HG03442 (cell line): ENCODE results near the gene GADL1.

Experiments
- ATAC-seq: cut with Tn5 transposase; IDR thresholded peaks from one replicate; pipeline ENCODE4 v1.9.1; 2021; ENCODE audit warnings: mild to moderate bottlenecking, moderate library complexity; ENCODE audit not compliant: unreplicated experiment

GADL1 gene

DNA sequence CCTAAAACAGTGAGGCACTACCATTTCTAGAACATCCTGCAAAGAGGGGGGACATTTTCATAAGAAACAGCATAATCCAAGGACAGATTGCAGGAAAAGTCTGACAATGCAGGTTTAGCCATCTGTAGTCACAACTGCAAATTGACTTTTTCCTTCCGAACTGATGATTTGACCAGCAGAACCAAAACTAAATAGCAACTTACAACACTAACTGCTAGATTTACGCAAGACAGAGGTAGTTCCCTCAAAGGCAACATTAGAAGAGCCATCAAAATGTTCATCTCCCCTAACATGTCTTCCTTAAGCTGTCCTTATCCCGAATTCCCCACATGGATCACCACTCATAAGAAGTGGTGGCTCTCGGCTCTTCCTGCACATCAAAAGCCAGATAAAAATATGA, 129.6 kb downstream of the GADL1 start:
- no peak for ATAC-seq

DNA sequence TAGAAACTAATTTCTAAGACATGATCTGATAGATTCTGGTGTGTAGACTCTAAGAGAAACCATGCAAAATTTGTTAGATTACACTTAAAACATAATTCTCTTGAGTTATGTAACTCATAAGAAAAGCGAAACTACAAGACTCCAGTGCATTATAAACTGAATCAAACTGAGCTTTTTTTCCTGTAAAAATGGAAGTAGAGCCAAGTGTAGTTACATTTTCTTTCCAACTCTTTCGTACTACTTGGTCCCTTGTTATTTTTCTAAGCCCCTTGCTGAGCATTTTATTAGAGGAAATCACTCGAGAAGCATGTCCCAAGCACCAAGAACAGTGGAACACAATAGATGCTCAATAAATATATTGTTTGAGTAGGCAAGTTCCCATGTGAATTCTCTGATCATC, 130.2 kb downstream of the GADL1 start:
- ATAC-seq, result no peak

GRCh38 chr3:30761374-30761773, 133.1 kb downstream of the GADL1 start:
- ATAC-seq, result no peak

- ATAC-seq, result no peak
Measured at GRCh38 chr3:30760737-30761136, 133.7 kb downstream of the GADL1 start.

DNA sequence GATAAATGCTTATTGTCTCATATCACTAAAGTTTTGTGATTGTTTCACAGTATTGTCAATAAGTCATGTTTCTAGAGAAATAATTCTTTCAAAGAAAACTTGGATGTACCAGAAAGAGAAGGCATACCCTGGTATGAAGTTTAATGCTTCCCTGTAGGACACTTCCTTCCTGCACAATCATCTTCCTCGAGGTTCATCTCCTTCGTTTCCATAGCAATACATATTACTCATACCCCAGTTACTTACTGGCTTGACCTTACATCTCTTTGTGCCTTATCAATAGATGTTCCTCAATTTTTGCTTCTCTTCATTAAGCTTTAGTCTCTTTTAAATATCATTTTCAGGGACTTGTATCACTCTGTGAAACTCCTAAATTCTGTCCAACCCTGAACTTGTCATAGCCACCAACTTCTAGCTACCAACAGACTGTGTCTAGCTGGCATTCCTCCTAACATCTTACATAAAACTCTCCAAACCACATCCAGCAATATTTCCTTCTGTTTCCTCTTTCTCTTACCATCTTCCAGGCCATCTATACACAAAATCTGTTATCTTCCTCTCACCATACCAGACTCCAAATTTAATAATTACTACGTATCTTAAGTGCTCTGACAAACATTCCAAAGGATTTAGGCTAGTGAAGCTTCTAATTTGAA, 134.3 kb downstream of the GADL1 start:
- ATAC-seq, result no peak

- ATAC-seq, result no peak
Measured at GRCh38 chr3:30756218-30756617, 138.2 kb downstream of the GADL1 start.

- ATAC-seq, result no peak
Measured at GRCh38 chr3:30754426-30754825, 140.0 kb downstream of the GADL1 start.

- ATAC-seq, result no peak
Measured at GRCh38 chr3:30753766-30754165, 140.7 kb downstream of the GADL1 start.

DNA sequence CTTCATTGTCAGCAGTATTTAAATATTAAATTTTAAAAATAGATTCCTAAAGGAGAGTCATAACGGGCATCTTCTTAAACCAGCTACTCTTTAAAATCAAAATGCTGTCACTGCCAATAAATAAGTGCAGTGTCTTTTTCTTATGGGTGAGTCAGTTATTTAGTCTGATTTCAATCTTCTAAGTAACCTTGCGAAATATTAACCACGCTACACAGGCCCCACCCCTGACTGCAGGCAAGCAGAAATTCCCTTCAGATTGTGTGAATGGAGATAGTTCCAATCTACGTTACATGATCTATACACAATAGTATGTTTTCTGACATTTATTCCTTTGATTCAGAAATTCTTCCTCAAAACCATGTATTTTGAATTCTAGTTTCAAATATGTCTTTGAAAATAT, 141.5 kb downstream of the GADL1 start:
- ATAC-seq, result no peak

DNA sequence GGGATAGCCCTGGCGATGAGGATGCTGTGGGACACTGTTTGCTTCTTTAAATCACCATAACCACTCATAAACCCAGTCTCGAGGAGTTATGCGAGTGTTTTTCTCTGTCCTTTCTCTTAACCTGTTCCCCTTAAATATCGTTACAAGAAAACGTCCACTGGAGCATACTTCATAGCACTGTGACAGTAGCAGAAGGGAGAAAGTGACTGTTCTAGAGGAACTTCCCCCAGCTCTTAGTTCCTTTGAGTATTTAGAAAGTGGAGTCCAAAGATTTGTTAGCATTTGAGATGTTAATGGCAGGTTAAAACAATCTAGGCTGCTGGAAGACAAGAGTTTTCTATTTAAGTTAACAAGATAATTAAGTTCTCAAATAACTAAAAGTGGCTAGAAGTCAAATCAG, 142.0 kb downstream of the GADL1 start:
- no peak for ATAC-seq

DNA sequence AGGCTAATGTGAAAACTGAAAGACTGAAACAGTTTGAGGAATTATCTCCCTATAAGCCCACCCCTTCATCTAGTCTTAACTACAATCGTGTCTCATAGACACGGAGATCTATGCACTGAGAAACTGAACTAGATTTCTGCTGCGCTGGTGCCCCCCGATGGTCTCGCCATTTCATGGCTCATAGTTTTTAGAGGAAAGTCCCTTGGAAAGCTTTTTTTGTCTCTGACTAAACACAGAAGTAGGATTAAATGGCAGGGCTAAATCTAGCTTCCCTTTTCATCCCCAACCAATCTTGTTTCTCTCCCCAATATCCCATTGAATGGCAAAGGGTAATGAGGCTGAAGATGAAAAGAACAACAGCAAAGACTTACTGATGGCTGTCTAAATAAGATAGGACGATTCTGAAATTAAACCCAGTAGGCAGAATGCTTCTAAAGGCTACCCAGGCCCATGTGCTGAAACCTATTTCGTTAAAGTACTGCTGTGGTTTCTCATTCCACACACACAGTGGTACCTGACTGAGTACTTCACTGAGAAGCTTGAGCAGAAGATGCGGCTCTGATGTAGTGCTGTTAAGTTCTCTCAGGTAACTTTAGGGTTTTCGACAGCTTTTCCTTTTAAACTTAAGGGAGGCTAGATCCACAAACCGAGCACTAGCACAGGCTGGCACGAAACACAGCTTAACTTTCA, 142.7 kb downstream of the GADL1 start:
- ATAC-seq, result peak; percentile 67

DNA sequence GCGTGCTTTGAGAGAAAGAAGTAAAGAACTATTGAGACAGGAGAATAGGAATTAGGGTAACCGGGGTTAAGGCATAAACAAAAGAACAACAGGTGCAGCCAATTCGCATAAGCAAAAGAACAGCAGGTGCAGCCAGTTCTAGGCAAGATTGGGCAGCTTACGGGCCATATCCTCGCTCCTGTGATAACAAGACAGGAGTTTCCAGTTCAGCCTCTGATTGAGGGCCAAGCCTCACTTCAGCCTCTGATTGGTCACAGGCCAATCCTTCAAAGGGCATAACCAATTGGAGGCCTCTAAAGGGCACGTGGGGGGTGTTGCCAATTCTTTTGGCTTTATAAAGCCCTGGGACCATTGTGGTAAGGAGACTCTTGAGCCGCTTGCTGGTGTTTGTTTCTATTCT, 143.5 kb downstream of the GADL1 start:
- ATAC-seq, result no peak

- ATAC-seq, result no peak
Measured at GRCh38 chr3:30749230-30749629, 145.2 kb downstream of the GADL1 start.

GRCh38 chr3:30747771-30748281, 146.6 kb downstream of the GADL1 start:
- no peak for ATAC-seq

- no peak for ATAC-seq
Measured at GRCh38 chr3:30743641-30744317, 150.7 kb downstream of the GADL1 start.

- no peak for ATAC-seq
Measured at GRCh38 chr3:30742796-30743619, 151.5 kb downstream of the GADL1 start.

- ATAC-seq, result no peak
Measured at GRCh38 chr3:30741889-30742288, 152.6 kb downstream of the GADL1 start.

DNA sequence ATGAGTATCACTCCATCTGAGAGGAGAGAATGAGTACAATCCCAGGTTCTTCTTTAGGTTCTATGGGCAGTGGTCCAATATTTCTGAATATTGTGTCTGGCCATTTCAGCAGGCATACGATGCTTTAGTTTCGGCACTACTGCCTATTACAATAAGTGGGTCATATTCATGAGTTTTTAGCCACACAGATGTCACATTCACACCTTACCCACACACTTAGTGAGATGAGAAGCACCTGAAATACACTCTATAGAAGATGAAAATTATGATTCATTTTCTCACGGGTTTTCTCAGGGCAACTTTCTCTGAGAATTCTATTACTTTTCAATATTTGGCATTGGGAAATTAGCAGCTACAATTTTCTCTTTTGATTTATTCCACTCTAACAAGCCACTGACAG, 155.9 kb downstream of the GADL1 start:
- ATAC-seq, result no peak

DNA sequence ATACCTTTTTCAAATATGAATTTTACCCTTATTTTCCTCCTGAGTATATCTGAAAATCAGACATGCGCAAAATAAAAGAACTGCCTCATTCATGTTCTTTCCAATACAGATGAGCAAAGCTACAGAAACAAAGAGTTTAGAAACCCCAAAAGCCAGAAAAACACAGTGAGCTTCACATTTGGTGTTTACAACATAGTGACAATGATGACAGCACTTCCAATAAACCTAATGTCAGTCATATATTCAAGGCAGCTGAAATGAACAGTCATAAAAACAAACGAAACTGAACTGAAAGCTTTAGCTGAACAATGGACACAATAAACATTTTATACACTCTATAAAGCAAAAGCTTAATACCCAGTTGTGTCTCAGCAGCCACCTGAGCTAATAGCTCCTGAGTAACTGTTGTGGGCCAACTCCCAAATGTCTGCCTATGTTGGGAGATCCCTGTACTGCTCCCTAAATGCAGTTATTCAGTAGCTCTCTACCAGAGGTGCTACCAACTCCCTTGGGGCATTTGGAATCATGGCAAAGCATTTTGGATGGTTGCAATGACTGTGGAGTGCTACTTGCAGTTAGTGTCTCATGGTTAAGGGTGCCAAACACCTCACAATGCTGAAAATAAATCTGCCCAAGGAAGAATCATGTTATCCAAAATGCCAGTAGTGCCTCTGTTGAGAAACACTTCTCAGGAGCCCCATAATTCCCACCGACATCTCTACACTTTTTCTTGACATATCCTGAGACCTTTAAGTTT, 156.5 kb downstream of the GADL1 start:
- ATAC-seq, result no peak

DNA sequence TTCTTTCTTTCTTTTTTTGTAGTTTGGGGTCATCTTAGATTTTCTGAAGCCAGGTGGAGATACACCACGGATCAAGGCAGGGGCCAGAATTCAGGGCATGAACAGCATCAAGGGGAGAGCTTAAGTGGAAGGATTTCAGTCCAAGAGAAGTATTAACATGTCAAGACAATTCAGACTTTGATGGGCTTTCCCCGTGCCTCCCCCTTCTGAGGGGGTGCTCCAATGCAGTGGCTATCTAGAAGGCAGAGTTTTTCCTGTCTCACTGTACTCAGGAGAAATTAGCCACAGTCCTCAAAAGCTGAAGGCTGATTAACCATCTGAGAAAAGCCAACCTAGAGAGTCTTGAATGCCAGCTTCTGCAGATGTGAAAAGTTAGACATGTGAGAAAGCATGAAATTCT, 160.8 kb downstream of the GADL1 start:
- no peak for ATAC-seq
